CD4-positive, alpha-beta T cell treated with Interleukin-17A for 1 hour (primary cell): ENCODE results near the gene CXCL9.
A peak's percentile ranks its signal among the peaks of the same experiment; 100 is the strongest.
"Not testable (repeated sequence)": the region's sequence is repeated elsewhere in the genome, so short reads cannot be mapped to it uniquely, and the experiment has no call there.

Source experiments
- DNase-seq: peaks from one replicate; pipeline ENCODE4 v3.0.0-alpha.2; 2020

Gene CXCL9

DNA sequence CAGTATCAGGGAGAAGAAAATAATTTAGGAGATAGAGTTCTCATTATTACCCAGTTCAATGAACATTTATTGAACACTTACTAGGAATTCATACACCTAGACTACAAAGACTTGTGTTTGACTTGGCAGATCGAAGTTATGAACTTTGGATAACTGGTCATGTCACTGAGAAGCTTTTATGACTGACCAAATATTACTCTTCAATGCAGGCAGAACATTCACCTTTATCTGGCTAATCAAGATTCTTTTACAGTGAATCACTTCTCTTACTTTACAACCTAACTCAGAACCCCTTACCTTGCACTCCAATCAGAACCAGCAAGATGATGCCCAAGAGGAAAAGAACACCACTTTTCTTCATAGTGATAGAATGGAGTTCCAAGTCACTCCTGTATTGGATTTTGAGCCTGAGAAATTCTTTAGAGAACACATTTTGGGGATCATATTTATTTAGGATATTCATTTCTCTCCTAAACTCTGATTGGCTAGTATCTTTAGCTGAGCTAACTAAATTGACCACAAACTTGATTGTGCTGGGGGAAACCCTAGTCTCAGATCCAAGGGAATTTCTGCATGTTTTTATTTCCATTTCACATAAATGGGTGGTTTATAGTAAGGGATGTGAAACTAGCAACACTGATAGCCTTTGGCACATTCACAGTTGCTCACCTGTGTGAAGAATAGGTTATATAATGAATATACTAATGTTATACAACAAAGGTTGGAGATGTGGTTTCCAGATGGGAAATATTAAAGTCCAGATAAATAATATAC is at the start of gene CXCL9:
Gene CXCL9 (minus strand): TSS at position 421 of the 774 bp plus-strand sequence. CDS start 60 bp downstream, at position 361.
- DNase-seq = no peak

DNA sequence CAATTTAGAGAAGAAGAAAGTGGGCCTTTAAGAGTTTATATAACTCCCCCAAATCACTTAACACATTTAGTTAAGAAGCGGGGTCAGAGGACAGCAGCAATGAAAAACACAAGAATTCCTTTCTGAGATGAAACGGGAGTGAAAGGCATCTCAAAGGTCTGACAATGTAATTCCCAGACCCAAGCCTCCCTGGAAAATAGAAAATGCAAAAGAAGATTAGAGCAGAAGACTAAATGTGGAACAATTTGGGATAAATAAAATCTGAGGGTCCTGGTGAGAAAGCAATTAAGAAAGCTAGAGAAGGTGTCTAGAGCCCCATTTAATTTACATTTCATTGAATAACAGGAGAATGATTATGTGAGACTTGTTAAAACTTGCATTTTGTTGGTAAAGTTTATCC is 48.1 kb upstream of the CXCL9 start:
- no peak for DNase-seq

DNA sequence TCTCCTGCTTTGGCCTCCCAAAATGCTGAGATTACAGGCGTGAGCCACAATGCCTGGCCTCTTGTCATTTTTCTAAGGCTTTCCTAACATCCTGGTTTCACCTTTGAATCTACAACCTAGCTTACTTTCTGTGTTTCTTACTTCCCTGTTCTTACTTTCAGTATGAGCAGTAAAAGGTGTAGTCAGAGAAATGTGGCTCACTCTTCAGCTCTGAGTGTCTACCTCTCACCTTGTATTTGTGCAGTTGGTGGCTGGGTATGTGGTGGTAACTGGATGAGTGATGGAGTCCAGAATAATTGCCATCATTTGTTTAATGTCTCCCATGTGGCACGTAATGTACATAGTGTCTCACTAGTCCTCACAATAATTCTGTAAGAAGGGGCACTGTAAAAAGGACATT is 47.7 kb upstream of the CXCL9 start:
- DNase-seq = no peak

DNA sequence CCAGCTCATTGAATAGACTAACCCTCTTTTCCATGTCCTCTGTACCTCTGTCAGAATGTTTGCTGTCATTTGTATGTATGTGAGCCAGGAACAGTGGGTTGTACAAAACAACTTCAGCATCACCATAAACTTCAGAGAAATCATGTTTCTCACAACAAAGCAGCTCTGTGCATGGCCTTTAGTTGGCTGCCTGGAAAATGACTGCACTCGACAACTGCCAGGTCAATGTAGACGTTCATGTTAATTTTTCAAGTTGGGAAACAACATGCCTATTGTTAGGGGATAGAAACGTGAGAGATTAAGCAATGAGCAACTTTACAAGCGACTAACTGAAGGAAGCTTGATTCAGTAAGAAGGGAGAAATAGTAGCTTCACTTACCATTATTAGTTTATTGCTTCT is 46.4 kb upstream of the CXCL9 start:
- DNase-seq = no peak

DNA sequence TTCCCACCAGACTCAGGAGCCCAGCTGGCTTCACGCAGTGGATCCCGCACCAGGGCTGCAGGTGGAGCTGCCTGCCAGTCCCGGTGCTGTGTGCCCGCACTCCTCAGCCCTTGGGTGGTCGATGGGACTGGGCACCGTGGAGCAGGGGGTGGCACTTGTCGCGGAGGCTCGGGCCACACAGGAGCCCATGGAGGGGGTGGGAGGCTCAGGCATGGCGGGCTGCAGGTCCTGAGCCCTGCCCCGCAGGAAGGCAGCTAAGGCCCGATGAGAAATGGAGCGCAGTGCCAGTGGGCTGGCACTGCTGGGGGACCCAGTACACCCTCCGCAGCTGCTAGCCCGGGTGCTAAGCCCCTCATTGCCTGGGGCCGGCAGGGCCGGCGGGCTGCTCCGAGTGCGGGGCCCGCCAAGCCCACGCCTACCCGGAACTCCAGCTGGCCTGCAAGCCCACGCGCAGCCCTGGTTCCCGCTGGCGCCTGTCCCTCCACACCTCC is 43.3 kb upstream of the CXCL9 start:
- DNase-seq = not testable (repeated sequence)

DNA sequence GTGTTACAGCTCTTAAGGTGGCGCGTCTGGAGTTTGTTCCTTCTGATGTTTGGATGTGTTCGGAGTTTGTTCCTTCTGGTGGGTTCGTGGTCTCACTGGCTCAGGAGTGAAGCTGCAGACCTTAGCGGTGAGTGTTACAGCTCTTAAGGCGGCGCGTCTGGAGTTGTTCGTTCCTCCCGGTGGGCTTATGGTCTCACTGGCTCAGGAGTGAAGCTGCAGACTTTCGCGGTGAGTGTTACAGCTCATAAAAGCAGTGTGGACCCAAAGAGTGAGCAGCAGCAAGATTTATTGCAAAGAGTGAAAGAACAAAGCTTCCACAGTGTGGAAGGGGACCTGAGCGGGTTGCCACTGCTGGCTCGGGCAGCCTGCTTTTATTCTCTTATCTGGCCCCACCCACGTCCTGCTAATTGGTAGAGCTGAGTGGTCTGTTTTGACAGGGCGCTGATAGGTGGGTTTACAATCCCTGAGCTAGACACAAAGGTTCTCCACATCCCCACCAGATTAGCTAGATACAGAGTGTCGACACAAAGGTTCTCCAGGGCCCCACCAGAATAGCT is 42.6 kb upstream of the CXCL9 start:
- DNase-seq = not testable (repeated sequence)

DNA sequence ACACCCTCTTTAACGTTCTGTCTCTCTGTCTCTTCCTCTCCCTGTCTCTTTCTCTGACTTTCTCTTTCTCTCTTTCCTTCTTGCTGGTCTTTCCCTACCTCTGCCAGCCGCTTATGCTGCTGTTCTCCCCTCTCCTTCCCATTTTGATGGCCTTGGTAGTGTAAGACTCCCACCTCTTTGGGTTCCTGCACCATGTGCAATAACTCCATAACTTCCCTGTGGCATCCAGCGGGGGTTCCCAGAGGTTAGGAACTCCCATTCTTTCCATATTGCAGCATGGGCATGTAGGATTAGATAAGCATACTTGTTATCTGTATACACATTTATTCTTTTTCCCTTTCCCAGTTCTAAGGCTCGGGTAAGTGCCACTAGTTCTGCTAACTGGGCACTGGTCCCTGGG is 37.4 kb upstream of the CXCL9 start:
- not testable (repeated sequence) for DNase-seq

DNA sequence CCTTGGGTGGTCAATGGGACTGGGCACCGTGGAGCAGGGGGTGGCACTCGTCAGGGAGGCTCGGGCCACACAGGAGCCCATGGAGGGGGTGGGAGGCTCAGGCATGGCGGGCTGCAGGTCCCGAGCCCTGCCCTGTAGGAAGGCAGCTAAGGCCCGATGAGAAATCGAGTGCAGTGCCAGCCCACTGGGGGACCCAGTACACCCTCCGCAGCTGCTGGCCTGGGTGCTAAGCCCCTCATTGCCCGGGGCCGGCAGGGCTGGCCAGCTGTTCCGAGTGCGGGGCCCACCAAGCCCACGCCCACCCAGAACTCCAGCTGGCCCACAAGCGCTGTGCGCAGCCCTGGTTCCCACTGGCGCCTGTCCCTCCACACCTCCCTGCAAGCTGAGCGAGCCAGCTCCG is 36.0 kb upstream of the CXCL9 start:
- DNase-seq = not testable (repeated sequence)

DNA sequence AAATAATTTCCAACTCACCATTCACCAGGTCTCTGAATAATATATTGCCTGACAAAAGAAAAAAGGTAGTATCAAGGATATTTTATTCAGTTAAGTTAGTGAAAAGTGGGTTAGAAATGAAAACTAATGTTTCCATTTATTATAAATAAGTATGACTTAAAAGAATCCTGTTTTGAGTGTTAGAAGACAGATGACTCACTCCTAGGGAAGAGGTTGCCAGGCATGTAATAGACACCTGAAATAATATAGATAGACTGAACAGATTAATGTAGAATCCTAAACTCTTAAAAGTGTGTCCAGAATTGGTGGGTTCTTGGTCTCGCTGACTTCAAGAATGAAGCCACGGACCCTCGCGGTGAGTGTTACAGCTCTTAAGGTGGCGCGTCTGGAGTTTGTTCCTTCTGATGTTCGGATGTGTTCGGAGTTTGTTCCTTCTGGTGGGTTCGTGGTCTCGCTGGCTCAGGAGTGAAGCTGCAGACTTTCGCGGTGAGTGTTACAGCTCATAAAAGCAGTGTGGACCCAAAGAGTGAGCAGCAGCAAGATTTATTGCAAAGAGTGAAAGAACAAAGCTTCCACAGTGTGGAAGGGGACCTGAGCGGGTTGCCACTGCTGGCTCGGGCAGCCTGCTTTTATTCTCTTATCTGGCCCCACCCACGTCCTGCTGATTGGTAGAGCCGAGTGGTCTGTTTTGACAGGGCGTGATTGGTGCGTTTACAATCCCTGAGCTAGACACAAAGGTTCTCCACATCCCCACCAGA is 35.1 kb upstream of the CXCL9 start:
- DNase-seq = peak; percentile 25

DNA sequence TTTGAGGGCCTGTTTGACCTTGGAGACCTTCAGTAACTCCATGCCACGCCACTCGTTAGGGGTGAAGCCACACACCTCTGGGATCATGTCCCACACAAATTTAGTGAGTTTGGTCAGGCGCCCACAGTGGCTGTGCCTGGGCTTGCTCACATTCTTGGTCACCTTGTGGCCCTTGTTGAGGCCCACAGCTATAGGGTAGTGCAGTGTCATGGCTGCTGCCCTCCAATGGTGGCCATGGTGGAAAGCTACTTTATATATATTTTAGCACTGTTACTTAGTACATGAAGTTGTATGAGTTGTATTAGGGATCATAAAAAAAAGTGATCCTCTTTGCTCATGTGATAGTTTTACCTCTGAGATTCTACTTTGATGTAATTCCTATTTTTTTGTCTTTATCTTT is 29.5 kb upstream of the CXCL9 start:
- no peak for DNase-seq

DNA sequence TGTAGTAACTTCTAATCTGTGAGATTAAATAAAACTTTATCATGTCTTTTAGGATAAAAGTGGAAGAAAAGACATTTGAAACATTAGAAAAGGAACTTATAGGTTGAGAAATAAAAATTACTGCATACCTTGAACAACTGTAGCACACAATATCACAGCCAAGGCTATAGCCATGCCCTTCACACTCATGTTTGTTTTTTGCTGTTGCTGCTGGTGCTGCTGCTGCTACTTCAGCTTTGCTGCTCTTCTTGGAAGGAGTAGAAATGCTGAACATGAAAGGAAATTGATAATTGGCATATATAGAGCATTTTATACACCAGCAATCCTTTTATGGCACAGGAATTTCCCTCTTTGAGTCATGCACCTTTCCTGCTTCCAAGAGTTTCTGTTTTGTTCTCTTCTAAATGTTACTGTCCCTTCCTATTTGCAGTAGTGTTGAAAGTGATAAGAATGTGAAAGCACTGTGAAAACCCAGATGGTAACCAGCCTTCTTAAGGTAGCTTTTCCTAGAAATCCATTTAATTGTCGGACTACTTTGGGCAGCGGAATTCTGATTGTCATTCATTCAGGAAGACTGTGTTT is 28.6 kb upstream of the CXCL9 start, which contains the start of gene CXCL11:
Gene CXCL11 (minus strand): TSS at position 272 of the 582 bp plus-strand sequence. CDS start 83 bp downstream, at position 189.
- DNase-seq = no peak

DNA sequence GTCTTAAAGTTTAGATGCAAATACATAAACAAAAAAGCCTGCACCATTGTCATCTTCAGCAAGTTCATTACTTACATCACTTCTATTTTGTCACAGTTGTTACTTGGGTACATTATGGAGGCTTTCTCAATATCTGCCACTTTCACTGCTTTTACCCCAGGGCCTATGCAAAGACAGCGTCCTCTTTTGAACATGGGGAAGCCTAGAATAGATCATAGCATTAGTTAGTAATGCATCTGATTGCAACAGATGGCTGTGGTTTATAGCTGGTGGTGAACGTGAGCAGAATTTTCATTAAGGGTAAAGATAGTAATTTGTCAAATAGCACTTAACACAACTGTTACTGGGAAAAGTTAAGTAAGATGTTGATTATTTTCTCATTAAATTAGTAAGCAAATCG is 27.8 kb upstream of the CXCL9 start:
- DNase-seq = no peak

DNA sequence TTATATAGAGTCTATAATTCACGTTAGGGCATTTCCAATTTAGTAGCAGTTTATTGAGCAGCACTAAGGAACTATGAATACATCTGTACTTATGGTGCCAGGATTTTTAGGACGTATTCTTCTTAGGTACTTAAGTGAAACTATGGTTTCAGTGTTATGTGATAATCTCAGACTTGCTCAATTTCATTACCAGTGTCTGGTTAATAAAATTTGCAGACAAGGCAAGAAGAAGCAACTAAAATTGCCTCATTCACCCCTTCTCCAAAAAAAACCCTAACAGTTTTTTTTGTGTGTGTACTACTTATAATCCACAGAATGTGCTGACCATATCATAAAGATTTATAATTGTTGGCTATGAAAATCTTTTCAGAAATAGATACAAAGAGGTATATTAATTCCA is 22.0 kb upstream of the CXCL9 start:
- DNase-seq = no peak

DNA sequence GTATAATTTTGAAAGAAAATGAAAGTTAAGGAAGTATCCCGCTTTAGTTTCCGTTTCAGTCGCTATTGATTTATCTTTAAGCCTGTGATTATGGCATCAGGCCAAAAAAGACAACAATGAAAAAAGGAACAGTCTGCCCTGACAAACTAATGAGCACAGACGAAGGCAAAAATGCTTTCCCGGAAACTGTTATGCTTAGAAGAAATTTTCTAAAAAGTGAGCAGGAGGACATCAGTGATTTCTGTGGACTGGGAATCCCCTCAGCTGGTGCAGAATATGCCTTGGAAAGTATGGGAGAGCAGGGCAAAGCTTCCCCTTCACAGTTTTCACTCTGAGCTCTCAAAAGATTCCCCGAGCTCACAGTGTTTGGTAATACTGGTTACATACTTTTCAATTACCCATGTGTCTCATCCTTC is 21.0 kb upstream of the CXCL9 start:
- DNase-seq = peak; percentile 32

DNA sequence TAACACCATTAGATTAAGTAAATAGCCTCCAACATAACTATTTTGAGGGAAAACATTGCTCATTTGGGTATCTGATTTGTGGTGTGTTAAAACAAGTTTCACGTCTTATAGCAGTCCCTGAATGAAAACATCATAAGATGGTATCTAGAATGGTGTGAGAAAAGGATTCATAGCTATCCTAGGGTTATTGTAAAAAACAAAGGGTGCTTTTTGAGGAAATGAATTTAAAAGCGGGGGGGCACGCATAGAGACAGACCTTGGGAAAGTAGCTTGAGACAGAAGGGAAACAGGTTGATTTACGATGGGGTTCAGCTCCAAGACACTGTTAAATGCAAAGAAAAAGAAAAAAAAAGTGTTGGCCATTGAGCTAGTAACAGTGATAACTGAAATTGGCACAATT is 16.8 kb upstream of the CXCL9 start:
- no peak for DNase-seq

DNA sequence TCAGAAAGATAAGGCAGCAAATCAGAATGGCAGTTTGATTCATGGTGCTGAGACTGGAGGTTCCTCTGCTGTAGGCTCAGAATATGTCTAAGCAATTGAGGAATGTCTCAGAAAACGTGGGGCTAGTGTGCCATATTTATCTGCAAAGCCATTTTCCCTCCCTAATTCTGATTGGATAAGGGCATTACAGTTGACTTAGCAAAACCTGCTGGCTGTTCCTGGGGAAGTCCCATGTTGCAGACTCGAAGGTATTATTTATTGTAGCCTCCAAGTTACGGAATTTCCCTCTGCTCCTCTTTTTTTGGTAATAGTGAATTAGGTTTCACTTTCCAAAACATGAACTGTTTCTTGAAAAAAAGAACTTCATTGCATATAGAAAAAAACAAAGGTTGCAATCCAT is 16.1 kb upstream of the CXCL9 start, which contains the start of gene CXCL10:
Gene CXCL10 (minus strand): TSS at position 109 of the 400 bp plus-strand sequence. CDS start 66 bp downstream, at position 43.
- peak; percentile 51 for DNase-seq

DNA sequence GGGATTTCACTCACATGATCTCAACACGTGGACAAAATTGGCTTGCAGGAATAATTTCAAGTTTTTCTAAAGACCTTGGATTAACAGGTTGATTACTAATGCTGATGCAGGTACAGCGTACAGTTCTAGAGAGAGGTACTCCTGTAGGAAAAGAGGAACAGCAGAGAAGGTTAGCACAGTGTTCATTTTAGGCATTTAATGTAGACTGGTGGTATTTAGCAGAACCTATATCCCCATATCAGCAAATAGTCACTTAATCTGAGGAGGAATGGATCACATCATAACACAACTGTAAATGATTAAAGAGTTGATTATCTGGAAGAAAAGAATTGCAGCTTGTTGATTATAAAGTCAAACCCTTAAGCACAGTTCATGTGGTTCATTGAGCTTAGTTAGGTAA is 15.4 kb upstream of the CXCL9 start:
- DNase-seq = no peak

DNA sequence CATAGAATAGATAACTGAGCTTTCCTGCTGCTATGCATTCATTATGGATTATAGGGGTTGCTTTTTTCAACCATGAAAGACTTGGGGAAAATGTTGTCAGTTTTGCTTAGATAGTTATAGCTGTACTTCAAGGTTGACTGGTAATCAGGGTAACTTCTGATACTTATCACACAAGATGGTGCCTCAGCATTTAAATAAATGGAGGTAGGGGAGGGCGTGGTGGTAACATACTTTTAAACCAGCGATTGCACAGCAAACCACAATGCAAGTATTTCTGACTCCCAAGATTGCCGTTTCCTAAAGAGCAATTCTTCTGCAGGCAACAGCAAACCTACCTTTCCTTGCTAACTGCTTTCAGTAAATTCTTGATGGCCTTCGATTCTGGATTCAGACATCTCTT is 14.7 kb upstream of the CXCL9 start:
- DNase-seq = no peak

DNA sequence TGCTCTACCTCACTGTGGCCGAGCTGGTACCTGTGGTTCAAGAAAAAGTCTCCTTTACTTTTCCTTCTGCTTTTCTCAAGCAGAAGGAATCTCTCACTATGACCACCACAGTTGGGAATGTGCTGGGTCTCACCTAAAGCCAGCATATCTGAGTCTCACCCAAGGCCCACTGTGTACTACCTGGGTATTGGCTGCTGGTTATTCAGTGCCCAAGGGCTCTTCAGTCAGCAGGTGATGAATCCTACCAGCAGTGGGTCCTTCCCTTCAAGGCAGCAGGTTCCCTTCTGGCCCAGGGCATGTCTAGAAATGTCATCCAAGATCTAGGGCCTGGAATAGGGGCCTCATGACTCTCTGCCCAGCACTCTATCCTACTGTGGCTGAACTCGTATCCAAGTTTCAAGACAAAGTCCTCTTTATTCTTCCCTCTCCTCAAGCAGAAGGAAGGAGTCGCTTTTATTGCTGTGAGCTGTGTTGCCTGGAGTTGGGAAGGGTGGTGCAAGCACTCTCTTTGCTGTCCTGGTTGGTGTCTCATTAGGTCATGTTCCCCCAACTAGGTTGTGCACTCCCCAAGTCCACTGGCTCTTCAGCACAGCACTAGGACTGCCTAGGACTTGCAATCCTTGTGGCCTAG is 9.9 kb upstream of the CXCL9 start:
- DNase-seq = no peak

DNA sequence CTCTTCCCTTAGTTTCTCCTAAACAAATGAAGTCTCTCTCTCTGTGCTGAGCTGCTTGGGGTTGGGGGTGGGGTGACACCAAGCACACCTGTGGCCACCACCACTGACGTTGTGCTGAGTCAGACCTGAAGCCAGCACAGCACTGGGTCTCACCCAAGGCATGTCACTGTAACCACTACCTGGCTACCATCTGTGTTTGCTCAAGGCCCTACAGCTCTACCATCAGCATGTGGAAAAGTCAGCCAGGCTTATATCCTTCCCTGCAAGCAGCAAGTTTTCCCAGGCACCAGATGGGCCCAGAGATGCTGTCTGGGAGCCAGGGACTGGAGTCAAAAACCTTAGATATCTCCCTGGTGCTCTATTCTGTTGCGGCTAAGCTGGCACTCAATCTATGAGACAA is 9.1 kb upstream of the CXCL9 start:
- no peak for DNase-seq

DNA sequence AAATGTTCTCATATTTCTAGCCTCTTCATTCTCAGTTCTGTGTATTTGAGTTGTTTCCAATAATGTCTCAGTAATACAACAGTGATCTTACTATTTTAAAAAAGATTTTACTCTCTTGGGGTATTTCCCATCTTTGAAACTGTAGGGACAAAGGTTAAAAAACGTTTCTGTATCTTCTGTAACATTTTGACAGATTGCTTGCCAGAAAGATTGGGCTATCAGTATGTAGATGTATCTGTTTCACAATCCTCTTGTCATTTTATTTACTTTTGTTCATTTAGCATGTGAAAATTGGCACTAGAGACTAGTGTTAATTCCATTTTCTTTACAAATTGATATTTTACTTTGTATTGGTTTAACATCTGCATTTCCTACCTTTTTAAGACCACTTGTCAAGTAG is 6.2 kb upstream of the CXCL9 start:
- DNase-seq = no peak

DNA sequence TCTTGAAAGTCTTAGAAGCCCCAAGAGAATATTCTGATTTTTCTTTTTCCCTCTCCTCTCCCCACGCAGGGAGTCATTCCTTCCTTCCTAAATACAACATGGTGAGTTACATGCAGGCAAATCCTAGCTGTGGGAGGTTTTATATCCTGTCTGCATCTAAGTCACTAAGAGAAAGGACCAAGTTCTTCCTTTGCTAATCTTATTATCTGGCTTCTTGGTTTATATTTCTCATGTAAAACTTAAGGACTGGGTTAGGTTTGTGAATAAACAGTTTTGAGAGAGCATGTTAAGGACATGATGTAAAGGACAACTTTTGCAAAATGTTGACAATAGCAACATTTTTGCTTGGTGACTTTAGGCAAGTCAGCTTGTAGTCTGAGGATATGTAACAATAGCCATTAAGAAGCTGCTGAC is 5.1 kb upstream of the CXCL9 start:
- no peak for DNase-seq
